ENCODE data around the gene CACNA1A. TPM values are rescaled to one million over a fixed set of nuclear protein-coding genes. Genes with fewer than 3 reads are reported as not detected.

The CACNA1A gene
- total RNA-seq, 1 donor from 2014 or later: 0.47 TPM

GRCh38 chr19:13165162-13165997, 340.9 kb downstream of the CACNA1A start:
- Mint-ChIP-seq H3K4me3 (peak overlapping the region; percentile 82), H3K27ac (peak overlapping the region; percentile 94), H3K36me3 (ENCODE audit: low read depth) (no peaks in the 10 kb centered on the region), H3K27me3 (ENCODE audit: insufficient read depth) (no peaks in the 10 kb centered on the region), H3K9me3 (no peaks in the 10 kb centered on the region), H3K4me1 (ENCODE audit: low read depth) (peaks cover 59% of the 10 kb centered on the region)
- intact Hi-C loops (cut with micrococcal nuclease): loop anchor here (5.0 kb wide), 1 partner anchor 567 kb away; no protein-coding TSS in a partner anchor
- DNase-seq (ENCODE audit: low spot score): no peak

- Mint-ChIP-seq H3K4me1 (ENCODE audit: low read depth) (peaks cover 56% of the 10 kb centered on the region), H3K27me3 (ENCODE audit: insufficient read depth) (no peaks in the 10 kb centered on the region), H3K4me3 (peak overlapping the region; percentile 82), H3K9me3 (no peaks in the 10 kb centered on the region), H3K27ac (peak overlapping the region; percentile 94), H3K36me3 (ENCODE audit: low read depth) (peaks cover 3% of the 10 kb centered on the region)
- intact Hi-C loops (cut with micrococcal nuclease): loop anchor here (5.0 kb wide), 1 partner anchor 568 kb away; no protein-coding TSS in a partner anchor
- peak; percentile 45 for DNase-seq (ENCODE audit: low spot score)
These were observed 341.7 kb downstream of the CACNA1A start for GRCh38 chr19:13164343-13165161.

- peak; percentile 44 for DNase-seq (ENCODE audit: low spot score)
- Mint-ChIP-seq H3K36me3 (ENCODE audit: low read depth) (peaks cover 3% of the 10 kb centered on the region), H3K27ac (peak overlapping the region; percentile 94), H3K27me3 (ENCODE audit: insufficient read depth) (no peaks in the 10 kb centered on the region), H3K4me1 (ENCODE audit: low read depth) (peaks cover 48% of the 10 kb centered on the region), H3K9me3 (no peaks in the 10 kb centered on the region), H3K4me3 (peak overlapping the region; percentile 82)
- intact Hi-C loops (cut with micrococcal nuclease): loop anchor here (1.0 to 2.0 kb wide), 4 partner anchors 8 to 47 kb away; partner anchors contain the start of gene TRMT1
These were observed 342.5 kb downstream of the CACNA1A start for GRCh38 chr19:13163609-13164342.

GRCh38 chr19:13162724-13163608, 343.3 kb downstream of the CACNA1A start:
- Mint-ChIP-seq H3K9me3 (no peaks in the 10 kb centered on the region), H3K36me3 (ENCODE audit: low read depth) (peaks cover 3% of the 10 kb centered on the region), H3K4me1 (ENCODE audit: low read depth) (peaks cover 53% of the 10 kb centered on the region), H3K27me3 (ENCODE audit: insufficient read depth) (no peaks in the 10 kb centered on the region), H3K27ac (peak overlapping the region; percentile 94), H3K4me3 (peak overlapping the region; percentile 82)
- DNase-seq (ENCODE audit: low spot score): peak; percentile 90
- intact Hi-C loops (cut with micrococcal nuclease): loop anchor here (1.0 to 2.0 kb wide), 4 partner anchors 8 to 46 kb away; partner anchors contain the start of gene TRMT1

- no peaks in the 10 kb centered on the region for H3K27me3 Mint-ChIP-seq (ENCODE audit: insufficient read depth)
- peaks cover 57% of the 10 kb centered on the region for H3K4me1 Mint-ChIP-seq (ENCODE audit: low read depth)
- intact Hi-C loops (cut with micrococcal nuclease): no loop called here
- H3K27ac Mint-ChIP-seq: peak overlapping the region; percentile 58
- DNase-seq (ENCODE audit: low spot score): no peak
- H3K4me3 Mint-ChIP-seq: peak overlapping the region; percentile 22
- H3K36me3 Mint-ChIP-seq (ENCODE audit: low read depth): peaks cover 3% of the 10 kb centered on the region
- no peaks in the 10 kb centered on the region for H3K9me3 Mint-ChIP-seq
These were observed 345.7 kb downstream of the CACNA1A start for GRCh38 chr19:13160557-13160956.

GRCh38 chr19:13159713-13160112, 346.6 kb downstream of the CACNA1A start:
- Mint-ChIP-seq H3K4me3 (peak overlapping the region; percentile 32), H3K36me3 (ENCODE audit: low read depth) (peaks cover 8% of the 10 kb centered on the region), H3K4me1 (ENCODE audit: low read depth) (peaks cover 48% of the 10 kb centered on the region), H3K9me3 (no peaks in the 10 kb centered on the region), H3K27ac (peak overlapping the region; percentile 71), H3K27me3 (ENCODE audit: insufficient read depth) (no peaks in the 10 kb centered on the region)
- intact Hi-C loops (cut with micrococcal nuclease): loop anchor here (5.0 to 10.0 kb wide), 4 partner anchors 588 to 1365 kb away; partner anchors contain the start of genes RFX1 and TECR
- no peak for DNase-seq (ENCODE audit: low spot score)
